ENCODE data around the gene CCDC183. TPM values are rescaled to one million over a fixed set of nuclear protein-coding genes. Genes with fewer than 3 reads are reported as not detected.

CCDC183 gene
- total and polyA plus RNA-seq, 7 experiments from 2014 or later: 0.35 to 6.6 (median 2.9) TPM

DNA sequence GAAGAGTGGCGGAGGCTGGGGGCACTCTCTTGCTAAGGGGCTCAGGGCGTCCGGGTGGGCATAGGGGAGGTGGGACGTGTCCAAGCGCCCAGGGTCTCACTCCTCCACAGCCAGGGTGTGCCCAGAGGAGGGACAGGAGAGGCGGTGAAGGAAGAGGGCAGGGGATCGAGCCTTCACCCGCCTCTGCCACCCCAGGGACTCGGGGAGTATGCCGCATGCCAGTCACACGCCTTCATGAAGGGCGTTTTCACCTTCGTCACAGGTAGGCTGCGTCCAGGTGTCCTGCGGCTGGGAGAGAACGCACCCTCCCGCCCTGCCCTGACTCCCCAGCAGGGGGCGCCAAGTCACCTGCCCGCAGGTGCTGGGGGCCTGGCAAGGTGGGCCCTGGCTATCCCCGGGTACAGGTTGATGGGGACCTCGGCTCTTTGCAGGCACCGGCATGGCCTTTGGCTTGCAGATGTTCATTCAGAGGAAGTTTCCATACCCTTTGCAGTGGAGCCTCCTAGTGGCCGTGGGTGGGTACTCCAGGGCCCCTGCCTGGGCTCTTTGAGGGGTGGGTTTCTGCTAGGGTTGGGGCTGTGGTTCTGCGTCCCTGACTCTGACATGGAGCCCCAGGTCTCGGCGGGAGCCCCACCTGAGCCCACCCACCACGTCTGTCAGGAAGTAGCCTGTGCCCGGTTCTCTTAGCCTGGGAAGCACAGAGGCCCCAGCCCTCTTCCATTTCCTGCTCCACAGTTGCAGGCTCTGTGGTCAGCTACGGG is 4.4 kb upstream of the CCDC183 start:
- ChIA-PET CTCF (interaction anchor here (0.6 to 2.5 kb wide), 3 partner anchors 15 to 243 kb away, joined by 3 to 9 read pairs (median 3); no protein-coding TSS in a partner anchor), POLR2A (interaction anchor here (0.6 to 5.9 kb wide), 5 partner anchors 15 to 244 kb away, joined by 3 to 38 read pairs (median 4); partner anchors contain the start of genes FUT7 and RABL6)
- intact Hi-C loops (cut with micrococcal nuclease): loop anchor here (1.0 to 5.0 kb wide), 21 partner anchors 9 to 813 kb away; partner anchors contain the start of genes ARRDC1 (in 2 of the 2), DNLZ (in 2 of the 2), FBXW5 (in 2 of the 2) and PHPT1 (in 2 of the 2)
- Mint-ChIP-seq H3K36me3 (peaks cover 0 to 5% (median 0%) of the 10 kb centered on the region in 5 donors), H3K4me3 (peak overlapping the region; percentile 76 to 90 (median 86)), H3K27ac (peak overlapping the region; percentile 57 to 98 (median 92)), H3K9me3 (peaks cover 0 to 1% (median 0%) of the 10 kb centered on the region in 11 donors), H3K27me3 (peaks cover 0 to 16% (median 0%) of the 10 kb centered on the region in 5 donors), H3K4me1 (peaks cover 13 to 46% (median 36%) of the 10 kb centered on the region in 7 donors)
- no peaks in the 10 kb centered on the region for H3K9me3 ChIP-seq (ENCODE audit: control insufficient read depth in 2 of 3, low read length in 3 of 3)
- ATAC-seq (peak; percentile 9), DNase-seq (peak; percentile 63 to 77 (median 73))
- H3K27ac ChIP-seq (ENCODE audit: low read depth, low read length): peak overlapping the region; percentile 91
- peaks cover 0 to 17% (median 3%) of the 10 kb centered on the region in 3 experiments for H3K36me3 ChIP-seq (ENCODE audit: control insufficient read depth in 2 of 3, insufficient read depth in 3 of 3, low read length in 3 of 3)
- H3K4me1 ChIP-seq (ENCODE audit: control insufficient read depth in 2 of 2, insufficient read depth in 2 of 2, low read length in 2 of 2): peaks cover 18 to 25% of the 10 kb centered on the region in 2 donors
- peak overlapping the region; percentile 94 for H3K4me3 ChIP-seq (ENCODE audit: low read length)
- no peaks in the 10 kb centered on the region for H3K27me3 ChIP-seq (ENCODE audit: control insufficient read depth in 2 of 2, insufficient read depth in 2 of 2, low read length in 2 of 2)

DNA sequence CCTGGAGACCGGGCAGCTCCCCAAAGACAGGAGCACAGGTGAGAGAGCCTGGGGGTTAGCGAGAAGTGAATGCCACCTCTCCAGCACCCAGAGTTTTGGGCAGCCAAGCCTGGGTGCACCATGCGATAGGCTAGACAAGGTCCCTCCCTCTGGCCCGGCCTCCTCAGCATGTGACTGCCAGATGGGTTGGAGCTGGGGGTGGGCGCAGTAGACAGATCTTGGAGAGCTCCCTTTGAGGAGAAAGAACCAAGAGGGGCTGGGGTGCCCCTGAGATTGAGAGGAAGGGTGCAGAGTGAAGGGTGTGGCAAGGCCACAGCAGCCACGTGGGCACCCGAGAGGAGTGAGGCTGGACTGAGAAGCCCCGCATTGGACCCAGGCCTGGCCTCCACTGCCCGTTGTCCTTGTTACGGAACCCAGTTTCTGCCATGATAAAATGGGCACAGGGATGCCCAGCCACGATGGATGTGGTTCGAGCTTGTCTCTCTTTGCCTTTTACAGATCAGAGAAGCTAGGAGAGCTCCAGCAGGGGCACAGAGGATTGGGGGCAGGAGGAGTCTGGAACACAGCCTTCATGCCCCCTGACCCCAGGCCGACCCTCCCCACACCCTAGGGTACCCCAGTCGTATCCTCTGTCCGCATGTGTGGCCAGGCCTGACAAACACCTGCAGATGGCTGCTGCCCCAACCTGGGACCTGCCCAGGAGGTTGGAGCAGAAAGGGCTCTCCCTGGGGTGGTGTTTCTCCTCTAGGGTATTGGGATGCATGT is 3.6 kb upstream of the CCDC183 start:
- Mint-ChIP-seq H3K27ac (peak overlapping the region in 8 of 9 donors; percentile 49 to 97 (median 88)), H3K4me1 (peaks cover 12 to 52% (median 42%) of the 10 kb centered on the region in 7 donors), H3K9me3 (peaks cover 0 to 1% (median 0%) of the 10 kb centered on the region in 11 donors), H3K36me3 (peaks cover 0 to 5% (median 0%) of the 10 kb centered on the region in 5 donors), H3K27me3 (peaks cover 0 to 18% (median 0%) of the 10 kb centered on the region in 5 donors), H3K4me3 (peak overlapping the region; percentile 25 to 89 (median 80))
- peaks cover 0 to 17% (median 3%) of the 10 kb centered on the region in 3 experiments for H3K36me3 ChIP-seq (ENCODE audit: control insufficient read depth in 2 of 3, insufficient read depth in 3 of 3, low read length in 3 of 3)
- no peak for ATAC-seq
- no peak for DNase-seq
- H3K9me3 ChIP-seq (ENCODE audit: control insufficient read depth in 2 of 3, low read length in 3 of 3): no peaks in the 10 kb centered on the region
- peak overlapping the region; percentile 94 for H3K4me3 ChIP-seq (ENCODE audit: low read length)
- peak overlapping the region; percentile 91 for H3K27ac ChIP-seq (ENCODE audit: low read depth, low read length)
- ChIA-PET POLR2A (interaction anchor here (0.6 to 5.9 kb wide), 3 partner anchors 14 to 243 kb away, joined by 3 to 38 read pairs (median 4); partner anchors contain the start of gene RABL6), CTCF (interaction anchor here (1.2 to 2.5 kb wide), 2 partner anchors 14 to 243 kb away, joined by 3 to 9 read pairs; no protein-coding TSS in a partner anchor)
- H3K27me3 ChIP-seq (ENCODE audit: control insufficient read depth in 2 of 2, insufficient read depth in 2 of 2, low read length in 2 of 2): no peaks in the 10 kb centered on the region
- H3K4me1 ChIP-seq (ENCODE audit: control insufficient read depth in 2 of 2, insufficient read depth in 2 of 2, low read length in 2 of 2): peaks cover 18 to 25% of the 10 kb centered on the region in 2 donors
- intact Hi-C loops (cut with micrococcal nuclease): loop anchor here in 1 of 2 donors (5.0 kb wide), 1 partner anchor 660 kb away; no protein-coding TSS in a partner anchor

DNA sequence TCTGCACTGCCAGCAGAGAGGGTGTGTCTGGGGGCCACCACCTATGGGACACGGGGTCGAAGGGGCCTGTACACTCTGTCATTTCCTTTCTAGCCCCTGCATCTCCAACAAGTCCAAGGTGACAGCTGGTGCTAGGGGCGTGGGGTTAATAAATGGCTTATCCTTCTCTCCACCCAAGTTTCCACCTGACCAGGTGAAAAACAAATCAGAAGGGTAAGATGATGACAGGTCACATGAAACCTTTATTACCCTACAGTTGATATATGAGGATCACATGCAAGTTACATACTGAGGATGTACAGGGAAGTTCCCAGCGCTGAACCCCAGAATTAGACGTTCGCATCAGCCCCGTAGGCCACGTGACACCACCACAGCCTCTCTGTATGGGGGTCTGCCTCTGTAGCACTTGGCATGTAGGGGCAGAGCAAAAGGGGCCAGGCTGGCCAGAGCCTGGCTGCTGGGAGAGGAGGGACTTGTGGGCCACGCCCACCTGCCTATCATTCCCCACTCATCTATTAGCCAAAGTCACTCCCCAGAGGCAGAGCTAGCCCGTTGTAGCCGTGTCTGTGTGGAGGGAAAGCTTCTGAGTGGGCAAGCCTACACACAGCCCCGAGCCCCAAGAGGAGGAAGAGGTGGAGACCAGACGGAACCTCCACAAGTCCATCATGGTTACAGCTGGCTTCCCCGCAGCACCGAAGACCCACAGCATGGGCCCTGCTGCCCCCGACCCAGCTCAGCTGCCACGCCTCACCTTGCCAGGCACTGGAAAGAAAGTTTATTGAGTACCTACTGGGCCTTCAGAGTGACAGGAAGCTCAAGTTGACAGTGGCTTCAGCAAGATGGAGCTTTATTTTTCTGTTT is 2.8 kb upstream of the CCDC183 start:
- Mint-ChIP-seq H3K4me1 (peaks cover 10 to 44% (median 37%) of the 10 kb centered on the region in 7 donors), H3K27me3 (peaks cover 0 to 18% (median 0%) of the 10 kb centered on the region in 5 donors), H3K9me3 (no peaks in the 10 kb centered on the region), H3K27ac (peak overlapping the region in 4 of 9 donors; percentile 10 to 56 (median 16)), H3K36me3 (peaks cover 0 to 5% (median 0%) of the 10 kb centered on the region in 5 donors), H3K4me3 (peak overlapping the region in 6 of 10 donors; percentile 10 to 53 (median 33))
- Histone ChIP-seq H3K27ac (ENCODE audit: low read depth, low read length) (peak overlapping the region; percentile 91), H3K36me3 (ENCODE audit: control insufficient read depth in 2 of 3, insufficient read depth in 3 of 3, low read length in 3 of 3) (peaks cover 0 to 17% (median 3%) of the 10 kb centered on the region in 3 experiments), H3K4me1 (ENCODE audit: control insufficient read depth in 2 of 2, insufficient read depth in 2 of 2, low read length in 2 of 2) (peaks cover 18 to 25% of the 10 kb centered on the region in 2 donors), H3K27me3 (ENCODE audit: control insufficient read depth in 2 of 2, insufficient read depth in 2 of 2, low read length in 2 of 2) (no peaks in the 10 kb centered on the region), H3K9me3 (ENCODE audit: control insufficient read depth in 2 of 3, low read length in 3 of 3) (no peaks in the 10 kb centered on the region), H3K4me3 (ENCODE audit: low read length) (no peak overlapping the region)
- CTCF ChIA-PET: interaction anchor here (1.0 to 2.5 kb wide), 3 partner anchors 13 to 399 kb away, joined by 3 to 9 read pairs (median 3); partner anchors contain the start of gene RABL6
- ATAC-seq (no peak), DNase-seq (no peak)
- intact Hi-C loops (cut with micrococcal nuclease): loop anchor here in 1 of 2 donors (5.0 kb wide), 1 partner anchor 659 kb away; no protein-coding TSS in a partner anchor
- POLR2A ChIA-PET: interaction anchor here (5.9 kb wide), 1 partner anchor 13 kb away, joined by 38 read pairs; the partner anchor contains the start of gene RABL6

DNA sequence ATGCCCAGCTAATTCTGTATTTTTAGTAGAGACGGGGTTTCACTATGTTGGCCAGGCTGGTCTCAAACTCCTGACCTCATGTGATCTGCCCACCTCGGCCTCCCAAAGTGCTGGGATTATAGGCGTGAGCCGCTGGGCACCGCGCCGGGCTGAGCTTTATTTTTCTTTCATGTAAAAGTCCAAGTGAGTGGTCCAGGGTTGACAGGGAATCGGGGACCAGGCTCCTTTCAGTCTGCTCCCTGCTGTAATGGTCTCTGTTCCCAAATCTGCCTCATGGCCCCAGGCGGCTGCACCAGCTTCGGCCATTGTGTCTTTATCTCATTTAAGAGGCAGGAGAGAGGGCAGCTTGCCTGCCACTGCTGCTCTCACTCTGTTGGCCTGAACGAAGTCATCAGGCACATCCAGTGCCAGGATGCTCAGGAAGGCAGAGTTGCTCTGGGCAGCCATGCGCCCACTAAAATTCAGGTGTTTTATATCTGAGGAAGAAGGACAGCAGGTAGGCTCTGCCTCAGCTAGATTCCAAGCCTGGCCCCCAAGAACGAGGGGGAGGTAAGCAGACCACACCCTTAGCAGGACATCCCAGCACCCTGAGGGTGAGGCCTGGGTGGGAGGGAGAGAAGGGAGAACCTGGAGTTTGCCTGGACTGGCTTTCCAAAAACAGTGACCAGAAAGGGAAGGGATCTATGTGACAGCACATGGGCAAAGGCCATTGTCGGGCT is 1.7 kb upstream of the CCDC183 start:
- POLR2A ChIA-PET: interaction anchor here (5.9 kb wide), 1 partner anchor 12 kb away, joined by 38 read pairs; the partner anchor contains the start of gene RABL6
- Mint-ChIP-seq H3K4me3 (peak overlapping the region in 1 of 10 donors; percentile 45), H3K4me1 (peaks cover 9 to 40% (median 30%) of the 10 kb centered on the region in 7 donors), H3K36me3 (peaks cover 0 to 5% (median 0%) of the 10 kb centered on the region in 5 donors), H3K27ac (peak overlapping the region in 3 of 9 donors; percentile 9 to 65 (median 46)), H3K27me3 (peaks cover 0 to 22% (median 0%) of the 10 kb centered on the region in 5 donors), H3K9me3 (no peaks in the 10 kb centered on the region)
- no peaks in the 10 kb centered on the region for H3K27me3 ChIP-seq (ENCODE audit: control insufficient read depth in 2 of 2, insufficient read depth in 2 of 2, low read length in 2 of 2)
- peaks cover 21 to 31% of the 10 kb centered on the region in 2 donors for H3K4me1 ChIP-seq (ENCODE audit: control insufficient read depth in 2 of 2, insufficient read depth in 2 of 2, low read length in 2 of 2)
- no peak for DNase-seq
- CTCF ChIA-PET: interaction anchor here (1.0 to 2.5 kb wide), 2 partner anchors 12 to 13 kb away, joined by 3 to 9 read pairs; partner anchors contain the start of gene RABL6
- intact Hi-C loops (cut with micrococcal nuclease): loop anchor here in 1 of 2 donors (5.0 kb wide), 1 partner anchor 658 kb away; no protein-coding TSS in a partner anchor
- peak overlapping the region; percentile 39 for H3K27ac ChIP-seq (ENCODE audit: low read depth, low read length)
- H3K4me3 ChIP-seq (ENCODE audit: low read length): no peak overlapping the region
- H3K9me3 ChIP-seq (ENCODE audit: control insufficient read depth in 2 of 3, low read length in 3 of 3): no peaks in the 10 kb centered on the region
- peaks cover 0 to 17% (median 3%) of the 10 kb centered on the region in 3 experiments for H3K36me3 ChIP-seq (ENCODE audit: control insufficient read depth in 2 of 3, insufficient read depth in 3 of 3, low read length in 3 of 3)
- ATAC-seq: no peak

DNA sequence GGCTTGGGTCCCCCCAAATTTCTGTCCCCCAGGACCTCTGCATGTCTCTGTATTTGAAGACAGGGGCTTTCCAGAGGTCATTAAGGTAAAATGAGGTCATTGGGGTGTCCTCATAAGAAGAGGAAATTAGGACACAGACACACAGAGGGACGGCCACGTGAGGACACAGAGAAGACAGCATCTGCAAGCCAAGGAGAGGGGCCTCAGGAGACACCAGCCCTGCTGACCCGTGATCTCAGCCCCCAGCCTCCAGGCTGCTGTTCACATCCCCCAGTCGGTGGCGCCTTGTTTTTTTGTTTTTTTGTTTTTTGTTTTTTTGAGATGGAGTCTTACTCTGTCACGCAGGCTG is 1.2 kb upstream of the CCDC183 start:
- H3K36me3 ChIP-seq (ENCODE audit: control insufficient read depth in 2 of 3, insufficient read depth in 3 of 3, low read length in 3 of 3): peaks cover 0 to 17% (median 3%) of the 10 kb centered on the region in 3 experiments
- H3K27me3 Mint-ChIP-seq: peaks cover 0 to 23% (median 0%) of the 10 kb centered on the region in 5 donors
- peaks cover 0 to 5% (median 0%) of the 10 kb centered on the region in 5 donors for H3K36me3 Mint-ChIP-seq
- no peak overlapping the region for H3K4me3 ChIP-seq (ENCODE audit: low read length)
- H3K27ac Mint-ChIP-seq: peak overlapping the region in 1 of 9 donors; percentile 46
- no peak for DNase-seq
- H3K9me3 ChIP-seq (ENCODE audit: control insufficient read depth in 2 of 3, low read length in 3 of 3): no peaks in the 10 kb centered on the region
- no peak for ATAC-seq
- intact Hi-C loops (cut with micrococcal nuclease): loop anchor here in 1 of 2 donors (5.0 kb wide), 1 partner anchor 657 kb away; no protein-coding TSS in a partner anchor
- H3K4me3 Mint-ChIP-seq: peak overlapping the region in 1 of 10 donors; percentile 45
- H3K9me3 Mint-ChIP-seq: no peaks in the 10 kb centered on the region
- POLR2A ChIA-PET: interaction anchor here (5.9 kb wide), 1 partner anchor 11 kb away, joined by 38 read pairs; the partner anchor contains the start of gene RABL6
- CTCF ChIA-PET: no interaction called here
- H3K27ac ChIP-seq (ENCODE audit: low read depth, low read length): peak overlapping the region; percentile 39
- peaks cover 25 to 32% of the 10 kb centered on the region in 2 donors for H3K4me1 ChIP-seq (ENCODE audit: control insufficient read depth in 2 of 2, insufficient read depth in 2 of 2, low read length in 2 of 2)
- peaks cover 9 to 40% (median 30%) of the 10 kb centered on the region in 7 donors for H3K4me1 Mint-ChIP-seq
- no peaks in the 10 kb centered on the region for H3K27me3 ChIP-seq (ENCODE audit: control insufficient read depth in 2 of 2, insufficient read depth in 2 of 2, low read length in 2 of 2)
